Activated CD8-positive, alpha-beta memory T cell treated with anti-CD3 and anti-CD28 coated beads, Interleukin-2, amount 50 U/mL, for 24 hours (primary cell): ENCODE data around the gene PLEKHA1.

ENCODE experiments used
- DNase-seq: peaks from one replicate; pipeline ENCODE4 v3.0.0-alpha.2; 2020; ENCODE audit errors: extremely low read depth

The PLEKHA1 gene

GRCh38 chr10:122421054-122421625 is 46.6 kb downstream of the PLEKHA1 start:
- no peak for DNase-seq

GRCh38 chr10:122421742-122422141 is 47.2 kb downstream of the PLEKHA1 start:
- DNase-seq: no peak

GRCh38 chr10:122422266-122422989 is 47.9 kb downstream of the PLEKHA1 start:
- DNase-seq: no peak

GRCh38 chr10:122424059-122424458 is 49.6 kb downstream of the PLEKHA1 start:
- no peak for DNase-seq

- DNase-seq: no peak
Observed at GRCh38 chr10:122426829-122427228, 52.3 kb downstream of the PLEKHA1 start.

- no peak for DNase-seq
Observed at GRCh38 chr10:122427280-122427679, 52.8 kb downstream of the PLEKHA1 start.

GRCh38 chr10:122435212-122435827 is 60.8 kb downstream of the PLEKHA1 start:
- DNase-seq: no peak

- no peak for DNase-seq
Observed at GRCh38 chr10:122441961-122442360, 67.5 kb downstream of the PLEKHA1 start.

GRCh38 chr10:122445469-122445868 is 71.0 kb downstream of the PLEKHA1 start:
- DNase-seq: no peak

GRCh38 chr10:122445904-122446303 is 71.4 kb downstream of the PLEKHA1 start:
- DNase-seq: no peak

- DNase-seq: no peak
Observed at GRCh38 chr10:122446668-122447423, 72.3 kb downstream of the PLEKHA1 start.

- DNase-seq: no peak
Observed at GRCh38 chr10:122448600-122448999, 74.1 kb downstream of the PLEKHA1 start.

GRCh38 chr10:122449153-122449552 is 74.6 kb downstream of the PLEKHA1 start:
- DNase-seq: no peak

GRCh38 chr10:122450353-122450990 is 76.0 kb downstream of the PLEKHA1 start:
- DNase-seq: no peak

- DNase-seq: no peak
Observed at GRCh38 chr10:122454071-122454470, 79.6 kb downstream of the PLEKHA1 start.

GRCh38 chr10:122454603-122455080 is 80.1 kb downstream of the PLEKHA1 start, which contains the start of gene ARMS2:
Gene ARMS2 (plus strand): TSS chr10:122454653. CDS start chr10:122454728, 75 bp downstream.
- no peak for DNase-seq

GRCh38 chr10:122455376-122456079 is 81.0 kb downstream of the PLEKHA1 start:
- no peak for DNase-seq

- no peak for DNase-seq
Observed at GRCh38 chr10:122457934-122458333, 83.4 kb downstream of the PLEKHA1 start.

- no peak for DNase-seq
Observed at GRCh38 chr10:122458693-122459092, 84.2 kb downstream of the PLEKHA1 start.

- no peak for DNase-seq
Observed at GRCh38 chr10:122459561-122460273, 85.2 kb downstream of the PLEKHA1 start.
